ENCODE measurements around the gene MAGOHB.
"Not testable (repeated sequence)": the region's sequence is repeated elsewhere in the genome, so short reads cannot be mapped to it uniquely, and the experiment has no call there.

The MAGOHB gene

DNA sequence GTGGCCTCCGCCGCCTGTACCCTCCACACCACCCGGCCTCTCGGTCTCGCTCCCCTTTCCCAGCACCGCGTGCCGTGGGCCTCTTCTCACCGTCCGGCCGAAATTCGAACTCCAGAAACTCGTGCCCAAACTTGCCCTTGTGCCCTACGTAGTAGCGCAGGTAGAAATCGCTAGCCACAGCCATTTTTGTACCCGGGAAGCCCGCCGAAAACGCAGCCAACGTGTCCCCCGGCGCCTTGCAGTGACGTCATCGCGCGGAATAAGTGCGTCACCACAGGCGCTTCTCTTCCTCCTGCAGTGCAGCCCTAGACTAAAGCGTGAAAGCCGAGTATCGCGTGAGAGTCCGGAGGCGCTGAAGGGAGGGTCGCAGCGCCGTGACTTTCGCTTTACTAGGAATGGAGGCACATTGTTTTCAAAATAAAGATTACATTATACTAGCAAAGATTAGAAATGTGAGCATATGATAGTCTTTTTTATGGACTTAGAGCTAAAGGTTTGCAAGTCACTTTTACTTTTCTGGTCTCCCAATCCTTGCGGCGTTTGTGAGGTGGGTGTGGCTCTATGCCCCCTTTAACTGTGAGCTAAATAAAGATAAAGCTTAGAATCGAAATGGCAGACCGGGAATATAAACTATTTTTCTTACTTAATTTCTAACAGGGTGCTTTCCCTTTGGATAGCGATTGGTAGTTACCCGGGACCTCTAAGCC lies at the start of gene MAGOHB:
Gene MAGOHB, minus strand, starts transcription at position 261 of the 707 bp plus-strand sequence. Its CDS starts 77 bp downstream, at position 184.
- peak within 1 kb of the TSS; percentile 98 for H3K27ac ChIP-seq
- H3K27me3 ChIP-seq (ENCODE audit: insufficient read depth, low read depth, severe bottlenecking), result no peaks in the 10 kb centered on the region
- peak within 1 kb of the TSS; percentile 95 for H3K4me3 ChIP-seq (ENCODE audit: low read depth, low read length)
- H3K36me3 ChIP-seq, result peaks cover 32% of the 10 kb centered on the region
- H3K9me3 ChIP-seq (ENCODE audit: severe bottlenecking), result no peaks in the 10 kb centered on the region
- TF ChIP-seq, protein P1, sequence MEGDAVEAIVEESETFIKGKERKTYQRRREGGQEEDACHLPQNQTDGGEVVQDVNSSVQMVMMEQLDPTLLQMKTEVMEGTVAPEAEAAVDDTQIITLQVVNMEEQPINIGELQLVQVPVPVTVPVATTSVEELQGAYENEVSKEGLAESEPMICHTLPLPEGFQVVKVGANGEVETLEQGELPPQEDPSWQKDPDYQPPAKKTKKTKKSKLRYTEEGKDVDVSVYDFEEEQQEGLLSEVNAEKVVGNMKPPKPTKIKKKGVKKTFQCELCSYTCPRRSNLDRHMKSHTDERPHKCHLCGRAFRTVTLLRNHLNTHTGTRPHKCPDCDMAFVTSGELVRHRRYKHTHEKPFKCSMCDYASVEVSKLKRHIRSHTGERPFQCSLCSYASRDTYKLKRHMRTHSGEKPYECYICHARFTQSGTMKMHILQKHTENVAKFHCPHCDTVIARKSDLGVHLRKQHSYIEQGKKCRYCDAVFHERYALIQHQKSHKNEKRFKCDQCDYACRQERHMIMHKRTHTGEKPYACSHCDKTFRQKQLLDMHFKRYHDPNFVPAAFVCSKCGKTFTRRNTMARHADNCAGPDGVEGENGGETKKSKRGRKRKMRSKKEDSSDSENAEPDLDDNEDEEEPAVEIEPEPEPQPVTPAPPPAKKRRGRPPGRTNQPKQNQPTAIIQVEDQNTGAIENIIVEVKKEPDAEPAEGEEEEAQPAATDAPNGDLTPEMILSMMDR (IDR thresholded peaks at IDR 0.05; ENCODE audit: low read depth, low read length), result no peak
- peak; percentile 96 for DNase-seq

GRCh38 chr12:10661338-10661737 lies 47.9 kb upstream of the MAGOHB start:
- DNase-seq, result no peak
- H3K27ac ChIP-seq, result no peak overlapping the region
- TF ChIP-seq, protein P1 (IDR thresholded peaks at IDR 0.05; ENCODE audit: low read depth, low read length), result no peak
- no peaks in the 10 kb centered on the region for H3K9me3 ChIP-seq (ENCODE audit: severe bottlenecking)
- H3K4me3 ChIP-seq (ENCODE audit: low read depth, low read length), result no peak overlapping the region
- H3K27me3 ChIP-seq (ENCODE audit: insufficient read depth, low read depth, severe bottlenecking), result no peaks in the 10 kb centered on the region
- H3K36me3 ChIP-seq, result no peaks in the 10 kb centered on the region

DNA sequence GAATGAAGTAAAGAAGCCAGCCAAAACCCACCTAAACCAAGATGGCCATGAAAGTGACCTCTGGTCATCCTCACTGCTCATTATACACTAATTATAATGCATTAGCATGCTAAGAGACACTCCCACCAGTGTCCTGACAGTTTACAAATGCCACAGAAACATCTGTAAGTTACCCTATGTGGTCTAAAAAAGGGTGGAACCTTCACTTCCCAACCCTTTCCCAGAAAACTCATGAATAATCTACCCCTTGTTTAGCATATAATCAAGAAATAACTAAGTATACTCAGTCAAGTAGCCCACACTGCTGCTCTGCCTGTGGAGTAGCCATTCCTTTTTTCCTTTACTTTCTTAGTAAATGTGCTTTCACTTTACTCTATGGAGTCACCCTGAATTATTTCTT lies 40.6 kb upstream of the MAGOHB start:
- no peak for DNase-seq
- Histone ChIP-seq H3K27me3 (ENCODE audit: insufficient read depth, low read depth, severe bottlenecking) (no peaks in the 10 kb centered on the region), H3K36me3 (no peaks in the 10 kb centered on the region), H3K4me3 (ENCODE audit: low read depth, low read length) (no peak overlapping the region), H3K27ac (no peak overlapping the region), H3K9me3 (ENCODE audit: severe bottlenecking) (no peaks in the 10 kb centered on the region)
- TF ChIP-seq, protein P1 (IDR thresholded peaks at IDR 0.05; ENCODE audit: low read depth, low read length), result no peak

GRCh38 chr12:10652192-10652591 lies 38.8 kb upstream of the MAGOHB start:
- no peak overlapping the region for H3K4me3 ChIP-seq (ENCODE audit: low read depth, low read length)
- H3K27ac ChIP-seq, result no peak overlapping the region
- H3K36me3 ChIP-seq, result no peaks in the 10 kb centered on the region
- H3K9me3 ChIP-seq (ENCODE audit: severe bottlenecking), result no peaks in the 10 kb centered on the region
- no peaks in the 10 kb centered on the region for H3K27me3 ChIP-seq (ENCODE audit: insufficient read depth, low read depth, severe bottlenecking)
- TF ChIP-seq, protein P1 (IDR thresholded peaks at IDR 0.05; ENCODE audit: low read depth, low read length), result no peak
- no peak for DNase-seq

DNA sequence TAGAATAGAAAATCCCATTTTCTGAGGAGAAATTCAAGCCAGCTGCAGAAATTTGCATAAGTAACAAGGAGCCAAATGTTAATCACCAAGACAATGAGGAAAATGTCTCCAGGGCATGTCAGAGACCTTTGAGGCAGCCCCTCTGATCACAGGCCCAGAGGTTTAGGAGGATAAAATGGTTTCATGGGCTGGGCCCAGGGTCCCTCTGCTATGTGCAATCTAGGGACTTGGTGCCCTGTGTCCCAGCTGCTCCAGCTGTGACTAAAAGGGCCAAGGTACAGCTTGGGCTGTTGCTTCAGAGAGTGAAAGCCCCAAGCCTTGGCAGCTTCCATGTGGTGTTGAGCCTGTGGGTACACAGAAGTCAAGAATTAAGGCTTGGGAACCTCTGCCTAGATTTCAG lies 33.2 kb upstream of the MAGOHB start:
- not testable (repeated sequence) for H3K27me3 ChIP-seq (ENCODE audit: insufficient read depth, low read depth, severe bottlenecking); H3K36me3 ChIP-seq; H3K4me3 ChIP-seq (ENCODE audit: low read depth, low read length); DNase-seq; H3K9me3 ChIP-seq (ENCODE audit: severe bottlenecking); H3K27ac ChIP-seq

DNA sequence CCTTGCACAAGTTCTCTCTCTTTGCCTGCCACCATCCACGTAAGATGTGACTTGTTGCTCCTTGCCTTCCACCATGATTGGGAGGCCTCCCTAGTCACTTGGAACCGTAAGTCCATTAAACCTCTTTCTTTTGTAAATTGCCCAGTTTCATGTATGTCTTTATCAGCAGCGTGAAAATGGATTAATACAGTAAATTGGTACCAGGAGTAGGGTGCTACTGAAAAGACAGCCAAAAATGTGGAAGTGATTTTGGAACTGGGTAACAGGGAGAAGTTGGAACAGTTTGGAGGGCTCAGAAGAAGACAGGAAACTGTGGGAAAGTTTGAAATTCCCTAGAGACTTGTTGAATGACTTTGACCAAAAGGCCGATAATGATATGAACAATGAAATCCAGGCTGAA lies 32.5 kb upstream of the MAGOHB start:
- H3K36me3 ChIP-seq, result no peaks in the 10 kb centered on the region
- H3K4me3 ChIP-seq (ENCODE audit: low read depth, low read length), result no peak overlapping the region
- no peak overlapping the region for H3K27ac ChIP-seq
- no peaks in the 10 kb centered on the region for H3K27me3 ChIP-seq (ENCODE audit: insufficient read depth, low read depth, severe bottlenecking)
- no peak for DNase-seq
- TF ChIP-seq, protein P1 (IDR thresholded peaks at IDR 0.05; ENCODE audit: low read depth, low read length), result no peak
- peaks cover 4% of the 10 kb centered on the region for H3K9me3 ChIP-seq (ENCODE audit: severe bottlenecking)
